GM12878 (cell line): Measurements from ENCODE around the gene ELL. TPM values are rescaled to one million over a fixed set of nuclear protein-coding genes. Genes with fewer than 3 reads are reported as not detected.

Source experiments
- BHLHE40 ChIP-seq, 2 experiments: fragments of 450-650 bp in 1 of 2; IDR thresholded peaks; 2 replicates each; pipeline ENCODE4 v1.6.1; 2011 to 2017; ENCODE audit warnings: low read depth in 2 of 2, borderline replicate concordance in 1 of 2, improper control_type of control experiment in 1 of 2, low read length in 1 of 2, mild to moderate bottlenecking in 1 of 2
- CBX3 ChIP-seq: fragments of 200-600 bp; sonication (generic); IDR thresholded peaks from 2 replicates; pipeline ENCODE4 v1.6.1; 2016; ENCODE audit warnings: low read depth, borderline replicate concordance
- CREM ChIP-seq: IDR thresholded peaks from 2 replicates; pipeline ENCODE4 v1.6.1; 2014; ENCODE audit warnings: antibody characterized with exemption, low read depth
- CUX1 ChIP-seq: IDR thresholded peaks from 2 replicates; pipeline ENCODE4 v1.6.1; 2012; ENCODE audit warnings: improper control_type of control experiment, low read depth, low read length; ENCODE audit not compliant: insufficient replicate concordance
- IRF5 ChIP-seq: fragments of 450-650 bp; IDR thresholded peaks from 2 replicates; pipeline ENCODE4 v1.6.1; 2017; ENCODE audit warnings: borderline replicate concordance
- POLR2AphosphoS2 ChIP-seq: IDR thresholded peaks from 2 replicates; pipeline ENCODE4 v1.6.1; 2011; ENCODE audit warnings: low read depth, mild to moderate bottlenecking, low read length, improper control_type of control experiment, moderate library complexity
- PRDM15 ChIP-seq: fragments of 450-650 bp; formaldehyde crosslinking; IDR thresholded peaks from 2 replicates; pipeline ENCODE4 v1.4.0; 2020; ENCODE audit warnings: mild to moderate bottlenecking, moderate library complexity
- SIX5 ChIP-seq: IDR thresholded peaks from 2 replicates; pipeline ENCODE4 v1.6.1; 2011; ENCODE audit warnings: mild to moderate bottlenecking, low read depth, low read length, moderate library complexity; ENCODE audit not compliant: severe bottlenecking
- TARDBP ChIP-seq: IDR thresholded peaks from 2 replicates; pipeline ENCODE4 v1.6.1; 2016; ENCODE audit warnings: borderline replicate concordance
- TBL1XR1 ChIP-seq: IDR thresholded peaks from 2 replicates; pipeline ENCODE4 v1.6.1; 2012; ENCODE audit warnings: low read depth, low read length, improper control_type of control experiment
- ZNF207 ChIP-seq: fragments of 450-650 bp; IDR thresholded peaks from 2 replicates; pipeline ENCODE4 v1.6.1; 2014; ENCODE audit warnings: antibody characterized with exemption, mild to moderate bottlenecking, borderline replicate concordance
- ZNF592 ChIP-seq: fragments of 450-650 bp; IDR thresholded peaks from 2 replicates; pipeline ENCODE4 v1.6.1; 2017; ENCODE audit warnings: mild to moderate bottlenecking, moderate library complexity
- ZSCAN29 ChIP-seq: fragments of 450-650 bp; IDR thresholded peaks from 2 replicates; pipeline ENCODE4 v1.6.1; 2017; ENCODE audit warnings: mild to moderate bottlenecking, moderate library complexity
- polyA plus RNA-seq, 11 experiments: library from polyadenylated mRNA; depleted of rRNA in 4 of 11; unstranded in 6 of 11; stranded (reverse) in 5 of 11; fragments of >200 nt; fragmentation: Nextera tagmentation in 4 of 11; fragmentation: Illumina TruSeq in 1 of 11; extraction: Ambion mirVana in 4 of 11; extraction: Trizol in 1 of 11; gene quantifications; 1 replicate in 1 of 11; 2 replicates in 10 of 11; pipeline versions ENCODE4 v1.2.1 to v1.2.3, GENCODE V29; 2011 to 2016; ENCODE audit warnings: inconsistent platforms in 2 of 11, missing spikeins in 2 of 11, low read depth in 1 of 11
- total RNA-seq, 4 experiments: library from RNA; depleted of rRNA in 3 of 4; stranded (reverse); fragments of >200 nt in 3 of 4; fragmentation: Illumina TruSeq in 1 of 4; extraction: Trizol in 1 of 4; gene quantifications; 2 replicates each; pipeline versions ENCODE4 v1.2.1 to v1.2.3, GENCODE V29; 2013 to 2021

Gene ELL
- total and polyA plus RNA-seq, 10 of the 15 experiments (the other 5 are each of a cell fraction or from before 2014, with no cell fraction given): 0.91 to 25.0 (median 9.1) TPM

DNA sequence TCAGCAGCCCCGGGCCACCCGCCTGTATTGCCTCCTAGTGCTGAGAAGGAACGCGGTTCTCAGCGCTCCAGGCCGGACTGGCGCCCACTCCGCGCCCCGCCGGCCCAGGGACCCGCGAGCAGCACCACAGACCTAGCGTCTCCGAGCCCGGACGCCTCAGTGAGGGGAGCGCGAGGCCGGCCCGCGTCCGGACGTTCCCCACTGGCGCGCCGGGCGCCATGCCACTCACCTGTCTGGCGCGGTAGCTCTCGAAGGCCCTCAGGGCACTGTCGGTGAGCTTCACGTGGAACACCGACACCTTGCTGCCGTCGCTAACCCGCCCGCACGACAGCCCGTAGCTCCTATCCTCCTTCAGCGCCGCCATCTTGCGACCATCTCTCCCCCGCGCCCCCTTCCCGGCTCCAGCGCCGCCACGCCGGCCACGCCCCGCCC, at the start of gene ELL (continued):
- TF ChIP-seq ZNF592 (no peak), TARDBP (0 out of 2 replicates have a peak, but pooled peaks have one; percentile 29), TBL1XR1 (no peak), BHLHE40 (IDR thresholded peaks at IDR 0.05; ENCODE audit: borderline replicate concordance in 1 of 2, low read depth in 2 of 2, low read length in 1 of 2) (no peak), ZNF207 (peak; percentile 53; the same call in 1 of the 2 replicates), CREM (no peak), PRDM15 (CRISPR knock-in tag) (no peak), SIX5 (no peak), CUX1 (no peak), POLR2AphosphoS2 (peak; percentile 71; the same call in 1 of the 2 replicates), CBX3 (no peak), ZSCAN29 (0 out of 2 replicates have a peak, but pooled peaks have one; percentile 39), IRF5 (no peak)
